Skeletal muscle tissue (tissue), 4 donors: ENCODE measurements around the gene SNX9. TPM values are rescaled to one million over a fixed set of nuclear protein-coding genes. Genes with fewer than 3 reads are reported as not detected.

Source experiments
- H3K27ac ChIP-seq: one replicate; pipeline ENCODE4 v1.7.0; 2013; ENCODE audit warnings: mild to moderate bottlenecking, low read depth, low read length, inconsistent platforms
- H3K27me3 ChIP-seq, 3 donors: one replicate each; pipeline ENCODE4 v1.7.0; 2013; ENCODE audit warnings: low read length in 3 of 3; ENCODE audit not compliant: control insufficient read depth in 3 of 3, insufficient read depth in 3 of 3
- H3K36me3 ChIP-seq, 3 donors: one replicate each; pipeline ENCODE4 v1.7.0; 2013; ENCODE audit warnings: low read length in 3 of 3; ENCODE audit not compliant: control insufficient read depth in 3 of 3, insufficient read depth in 3 of 3
- H3K4me1 ChIP-seq, 3 donors: one replicate each; pipeline ENCODE4 v1.7.0; 2013; ENCODE audit warnings: low read length in 3 of 3, mild to moderate bottlenecking in 3 of 3; ENCODE audit not compliant: control insufficient read depth in 3 of 3, insufficient read depth in 3 of 3
- H3K4me3 ChIP-seq, 3 donors: one replicate each; pipeline ENCODE4 v1.7.0; 2013; ENCODE audit warnings: low read length in 3 of 3
- H3K9ac ChIP-seq, 3 donors: one replicate each; pipeline ENCODE4 v1.7.0; 2013; ENCODE audit warnings: low read length in 3 of 3, mild to moderate bottlenecking in 3 of 3, moderate library complexity in 2 of 3, low read depth in 1 of 3
- H3K9me3 ChIP-seq, 3 donors: one replicate each; pipeline ENCODE4 v1.7.0; 2013; ENCODE audit warnings: low read length in 3 of 3; ENCODE audit not compliant: control insufficient read depth in 3 of 3
- total RNA-seq: library from RNA; depleted of rRNA; stranded (reverse); fragments of >200 nt; gene quantifications from one replicate; pipeline ENCODE4 v1.2.3, GENCODE V29; 2014
- donor health status: Osteomylitis.

Gene SNX9
- total RNA-seq, 1 donor from 2014 or later = 19.3 TPM

- Histone ChIP-seq H3K9ac (no peak overlapping the region), H3K9me3 (no peaks in the 10 kb centered on the region), H3K4me1 (peaks cover 0 to 4% (median 3%) of the 10 kb centered on the region in 3 donors), H3K27me3 (no peaks in the 10 kb centered on the region), H3K27ac (no peak overlapping the region), H3K4me3 (no peak overlapping the region), H3K36me3 (peaks cover 11 to 27% (median 26%) of the 10 kb centered on the region in 3 donors)
Observed at GRCh38 chr6:157908369-157909281, 85.6 kb downstream of the SNX9 start.

- H3K4me3 ChIP-seq = no peak overlapping the region
Observed at GRCh38 chr6:157909282-157909664, 86.2 kb downstream of the SNX9 start.

GRCh38 chr6:157911278-157911677 lies 88.2 kb downstream of the SNX9 start:
- H3K27ac ChIP-seq = no peak overlapping the region
- peaks cover 11 to 28% (median 26%) of the 10 kb centered on the region in 3 donors for H3K36me3 ChIP-seq
- peaks cover 0 to 4% (median 0%) of the 10 kb centered on the region in 3 donors for H3K4me1 ChIP-seq
- no peaks in the 10 kb centered on the region for H3K27me3 ChIP-seq
- no peak overlapping the region for H3K9ac ChIP-seq
- H3K9me3 ChIP-seq = no peaks in the 10 kb centered on the region
- no peak overlapping the region for H3K4me3 ChIP-seq

More at GRCh38 chr6:157909282-157909664, 86.2 kb downstream of the SNX9 start:
- no peak overlapping the region for H3K9ac ChIP-seq
- H3K4me1 ChIP-seq = peaks cover 0 to 4% (median 3%) of the 10 kb centered on the region in 3 donors
- H3K27me3 ChIP-seq = no peaks in the 10 kb centered on the region
- H3K9me3 ChIP-seq = no peaks in the 10 kb centered on the region
- no peak overlapping the region for H3K27ac ChIP-seq
- peaks cover 11 to 32% (median 28%) of the 10 kb centered on the region in 3 donors for H3K36me3 ChIP-seq

- Histone ChIP-seq H3K4me1 (peaks cover 0 to 3% (median 0%) of the 10 kb centered on the region in 3 donors), H3K9ac (no peak overlapping the region), H3K36me3 (peaks cover 11 to 28% (median 26%) of the 10 kb centered on the region in 3 donors), H3K27me3 (no peaks in the 10 kb centered on the region), H3K9me3 (no peaks in the 10 kb centered on the region), H3K27ac (no peak overlapping the region), H3K4me3 (no peak overlapping the region)
Observed at GRCh38 chr6:157911786-157912185, 88.7 kb downstream of the SNX9 start.

GRCh38 chr6:157912326-157912725 lies 89.3 kb downstream of the SNX9 start:
- Histone ChIP-seq H3K9me3 (no peaks in the 10 kb centered on the region), H3K27ac (no peak overlapping the region), H3K27me3 (no peaks in the 10 kb centered on the region), H3K9ac (no peak overlapping the region), H3K36me3 (peaks cover 11 to 29% (median 26%) of the 10 kb centered on the region in 3 donors), H3K4me3 (no peak overlapping the region), H3K4me1 (peaks cover 0 to 3% (median 0%) of the 10 kb centered on the region in 3 donors)

- Histone ChIP-seq H3K36me3 (peaks cover 23 to 44% (median 41%) of the 10 kb centered on the region in 3 donors), H3K27me3 (no peaks in the 10 kb centered on the region), H3K4me1 (no peaks in the 10 kb centered on the region), H3K27ac (peak overlapping the region; percentile 28), H3K9ac (no peak overlapping the region), H3K4me3 (no peak overlapping the region), H3K9me3 (no peaks in the 10 kb centered on the region)
Observed at GRCh38 chr6:157921685-157922367, 98.8 kb downstream of the SNX9 start.

GRCh38 chr6:157925771-157926170 lies 102.7 kb downstream of the SNX9 start:
- no peaks in the 10 kb centered on the region for H3K9me3 ChIP-seq
- H3K4me3 ChIP-seq = no peak overlapping the region
- no peak overlapping the region for H3K9ac ChIP-seq
- no peak overlapping the region for H3K27ac ChIP-seq
- no peaks in the 10 kb centered on the region for H3K4me1 ChIP-seq
- H3K27me3 ChIP-seq = no peaks in the 10 kb centered on the region
- peaks cover 26 to 53% (median 46%) of the 10 kb centered on the region in 3 donors for H3K36me3 ChIP-seq

- H3K27me3 ChIP-seq = no peaks in the 10 kb centered on the region
- H3K4me3 ChIP-seq = no peak overlapping the region
- H3K4me1 ChIP-seq = no peaks in the 10 kb centered on the region
- H3K27ac ChIP-seq = no peak overlapping the region
- no peak overlapping the region for H3K9ac ChIP-seq
- H3K36me3 ChIP-seq = peaks cover 20 to 52% (median 46%) of the 10 kb centered on the region in 3 donors
- no peaks in the 10 kb centered on the region for H3K9me3 ChIP-seq
Observed at GRCh38 chr6:157927011-157927410, 104.0 kb downstream of the SNX9 start.

GRCh38 chr6:157928428-157928827 lies 105.4 kb downstream of the SNX9 start:
- Histone ChIP-seq H3K27me3 (no peaks in the 10 kb centered on the region), H3K9ac (no peak overlapping the region), H3K36me3 (peaks cover 22 to 52% (median 52%) of the 10 kb centered on the region in 3 donors), H3K4me1 (no peaks in the 10 kb centered on the region), H3K4me3 (no peak overlapping the region), H3K9me3 (no peaks in the 10 kb centered on the region), H3K27ac (no peak overlapping the region)

GRCh38 chr6:157929076-157929475 lies 106.0 kb downstream of the SNX9 start:
- Histone ChIP-seq H3K4me1 (no peaks in the 10 kb centered on the region), H3K9me3 (no peaks in the 10 kb centered on the region), H3K36me3 (peaks cover 20 to 59% (median 55%) of the 10 kb centered on the region in 3 donors)

More at GRCh38 chr6:157929076-157929475, 106.0 kb downstream of the SNX9 start:
- Histone ChIP-seq H3K27me3 (no peaks in the 10 kb centered on the region), H3K9ac (no peak overlapping the region), H3K4me3 (no peak overlapping the region), H3K27ac (no peak overlapping the region)
